ENCODE measurements around the gene EPC2. TPM values are rescaled to one million over a fixed set of nuclear protein-coding genes. Genes with fewer than 3 reads are reported as not detected.

The EPC2 gene
- total RNA-seq, 4 donors from 2014 or later = 13.1 to 21.8 (median 14.6) TPM

GRCh38 chr2:148812306-148812705, 167.8 kb downstream of the EPC2 start:
- Histone ChIP-seq H3K27me3 (no peaks in the 10 kb centered on the region), H3K36me3 (no peaks in the 10 kb centered on the region), H3K9me3 (no peaks in the 10 kb centered on the region), H3K4me1 (peaks cover 0 to 3% of the 10 kb centered on the region in 2 donors), H3K27ac (no peak overlapping the region), H3K4me3 (no peak overlapping the region)
- ATAC-seq (no peak), DNase-seq (no peak)
- no peak for TF ChIP-seq POLR2A (IDR thresholded peaks at IDR 0.05)
- TF ChIP-seq CTCF (IDR thresholded peaks at IDR 0.05 in 4 of 5, conservative IDR thresholded peaks at IDR 0.05 in 1 of 5) = no peak
- in situ Hi-C loops (cut with MboI; ENCODE audit: low sequenced_read_pairs in 4 of 4) (no loop called here), intact Hi-C loops (cut with DNase I; ENCODE audit: low total_unique reads) (no loop called here)

- ATAC-seq (no peak), DNase-seq (no peak)
- Histone ChIP-seq H3K9me3 (no peaks in the 10 kb centered on the region), H3K4me1 (peaks cover 0 to 3% of the 10 kb centered on the region in 2 donors), H3K36me3 (no peaks in the 10 kb centered on the region), H3K4me3 (no peak overlapping the region), H3K27me3 (peaks cover 0 to 3% (median 0%) of the 10 kb centered on the region in 3 donors), H3K27ac (no peak overlapping the region)
- TF ChIP-seq CTCF (IDR thresholded peaks at IDR 0.05 in 4 of 5, conservative IDR thresholded peaks at IDR 0.05 in 1 of 5) = no peak
- TF ChIP-seq POLR2A (IDR thresholded peaks at IDR 0.05) = no peak
- intact Hi-C loops (cut with DNase I; ENCODE audit: low total_unique reads) (no loop called here), in situ Hi-C loops (cut with MboI; ENCODE audit: low sequenced_read_pairs in 4 of 4) (no loop called here)
Observed at GRCh38 chr2:148813603-148814065, 169.1 kb downstream of the EPC2 start.

- no peak for DNase-seq
- TF ChIP-seq POLR2A (IDR thresholded peaks at IDR 0.05) (no peak), CTCF (IDR thresholded peaks at IDR 0.05 in 4 of 5, conservative IDR thresholded peaks at IDR 0.05 in 1 of 5) (no peak)
- H3K4me1 ChIP-seq = peaks cover 0 to 3% of the 10 kb centered on the region in 2 donors
- in situ Hi-C loops (cut with MboI; ENCODE audit: low sequenced_read_pairs in 4 of 4) (no loop called here), intact Hi-C loops (cut with DNase I; ENCODE audit: low total_unique reads) (no loop called here)
- ATAC-seq = no peak
- no peaks in the 10 kb centered on the region for H3K9me3 ChIP-seq
- no peaks in the 10 kb centered on the region for H3K36me3 ChIP-seq
- peak overlapping the region in 1 of 4 donors; percentile 12 for H3K27ac ChIP-seq
- H3K27me3 ChIP-seq = peaks cover 0 to 3% (median 0%) of the 10 kb centered on the region in 3 donors
- H3K4me3 ChIP-seq = no peak overlapping the region
Observed at GRCh38 chr2:148814143-148814859, 169.8 kb downstream of the EPC2 start.

GRCh38 chr2:148814860-148815419, 170.4 kb downstream of the EPC2 start:
- in situ Hi-C loops (cut with MboI; ENCODE audit: low sequenced_read_pairs in 4 of 4) = no loop called here
- Histone ChIP-seq H3K27me3 (peaks cover 0 to 3% (median 0%) of the 10 kb centered on the region in 3 donors), H3K4me3 (no peak overlapping the region), H3K4me1 (peaks cover 0 to 3% of the 10 kb centered on the region in 2 donors), H3K27ac (peak overlapping the region in 1 of 4 donors; percentile 12), H3K9me3 (no peaks in the 10 kb centered on the region), H3K36me3 (no peaks in the 10 kb centered on the region)
- intact Hi-C loops (cut with DNase I; ENCODE audit: low total_unique reads) = no loop called here
- DNase-seq (no peak), ATAC-seq (no peak)
- no peak for TF ChIP-seq POLR2A (IDR thresholded peaks at IDR 0.05)
- TF ChIP-seq CTCF (IDR thresholded peaks at IDR 0.05 in 4 of 5, conservative IDR thresholded peaks at IDR 0.05 in 1 of 5) = no peak
